ENCODE results near the gene MAP3K5. TPM values are rescaled to one million over a fixed set of nuclear protein-coding genes. Genes with fewer than 3 reads are reported as not detected.
"Not testable (repeated sequence)": the region's sequence is repeated elsewhere in the genome, so short reads cannot be mapped to it uniquely, and the experiment has no call there.

MAP3K5 gene
- total RNA-seq, 1 donor from 2014 or later = 0.02 TPM

- DNase-seq (ENCODE audit: low spot score) = no peak
- Histone ChIP-seq H4K20me1 (ENCODE audit: low read depth) (no peaks in the 10 kb centered on the region), H3F3A (ENCODE audit: low read depth) (no peaks in the 10 kb centered on the region), H3K27me3 (peaks cover 11% of the 10 kb centered on the region), H2AFZ (replicated peaks) (no peak overlapping the region), H3K4me2 (no peak overlapping the region), H3K27ac (no peak overlapping the region), H3K9ac (no peak overlapping the region), H3K4me3 (no peak overlapping the region), H3K4me1 (no peaks in the 10 kb centered on the region), H3K9me3 (ENCODE audit: low read depth) (no peaks in the 10 kb centered on the region), H3K79me2 (ENCODE audit: low read depth) (no peaks in the 10 kb centered on the region), H3K36me3 (no peaks in the 10 kb centered on the region)
- no peaks in the 10 kb centered on the region for H3K4me1 Mint-ChIP-seq
- TF ChIP-seq EZH2 (IDR thresholded peaks at IDR 0.05) (no peak), EZH2phosphoT487 (IDR thresholded peaks at IDR 0.05) (no peak)
- TF ChIP-seq, protein P1, sequence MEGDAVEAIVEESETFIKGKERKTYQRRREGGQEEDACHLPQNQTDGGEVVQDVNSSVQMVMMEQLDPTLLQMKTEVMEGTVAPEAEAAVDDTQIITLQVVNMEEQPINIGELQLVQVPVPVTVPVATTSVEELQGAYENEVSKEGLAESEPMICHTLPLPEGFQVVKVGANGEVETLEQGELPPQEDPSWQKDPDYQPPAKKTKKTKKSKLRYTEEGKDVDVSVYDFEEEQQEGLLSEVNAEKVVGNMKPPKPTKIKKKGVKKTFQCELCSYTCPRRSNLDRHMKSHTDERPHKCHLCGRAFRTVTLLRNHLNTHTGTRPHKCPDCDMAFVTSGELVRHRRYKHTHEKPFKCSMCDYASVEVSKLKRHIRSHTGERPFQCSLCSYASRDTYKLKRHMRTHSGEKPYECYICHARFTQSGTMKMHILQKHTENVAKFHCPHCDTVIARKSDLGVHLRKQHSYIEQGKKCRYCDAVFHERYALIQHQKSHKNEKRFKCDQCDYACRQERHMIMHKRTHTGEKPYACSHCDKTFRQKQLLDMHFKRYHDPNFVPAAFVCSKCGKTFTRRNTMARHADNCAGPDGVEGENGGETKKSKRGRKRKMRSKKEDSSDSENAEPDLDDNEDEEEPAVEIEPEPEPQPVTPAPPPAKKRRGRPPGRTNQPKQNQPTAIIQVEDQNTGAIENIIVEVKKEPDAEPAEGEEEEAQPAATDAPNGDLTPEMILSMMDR (IDR thresholded peaks at IDR 0.05) = no peak
- H3K36me3 Mint-ChIP-seq = no peaks in the 10 kb centered on the region
- H3K9me3 Mint-ChIP-seq = no peaks in the 10 kb centered on the region
- H3K27ac Mint-ChIP-seq = no peak overlapping the region
- H3K4me3 Mint-ChIP-seq = no peak overlapping the region
- no peaks in the 10 kb centered on the region for H3K27me3 Mint-ChIP-seq (ENCODE audit: insufficient read depth, low read depth)
Measured at GRCh38 chr6:136816656-136817055, 24.4 kb upstream of the MAP3K5 start.

DNA sequence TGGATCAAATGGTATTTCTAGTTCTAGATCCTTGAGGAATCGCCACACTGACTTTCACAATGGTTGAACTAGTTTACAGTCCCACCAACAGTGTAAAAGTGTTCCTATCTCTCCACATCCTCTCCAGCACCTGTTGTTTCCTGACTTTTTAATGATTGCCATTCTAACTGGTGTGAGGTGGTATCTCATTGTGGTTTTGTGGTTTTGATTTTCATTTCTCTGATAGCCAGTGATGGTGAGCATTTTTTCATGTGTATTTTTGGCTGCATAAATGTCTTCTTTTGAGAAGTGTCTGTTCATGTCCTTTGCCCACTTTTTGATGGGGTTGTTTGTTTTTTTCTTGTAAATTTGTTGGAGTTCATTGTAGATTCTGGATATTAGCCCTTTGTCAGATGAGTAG, 23.3 kb upstream of the MAP3K5 start:
- not testable (repeated sequence) for H3K4me1 Mint-ChIP-seq, H3K36me3 Mint-ChIP-seq, H3K27ac Mint-ChIP-seq

GRCh38 chr6:136812174-136812573, 19.9 kb upstream of the MAP3K5 start:
- no peak overlapping the region for H3K27ac Mint-ChIP-seq

More for the DNA sequence above, 23.3 kb upstream of the MAP3K5 start:
- H4K20me1 ChIP-seq (ENCODE audit: low read depth); H3K27ac ChIP-seq; H3K36me3 ChIP-seq; H3K9me3 Mint-ChIP-seq; DNase-seq (ENCODE audit: low spot score); H3F3A ChIP-seq (ENCODE audit: low read depth); H3K4me2 ChIP-seq; H3K9ac ChIP-seq; H3K27me3 Mint-ChIP-seq (ENCODE audit: insufficient read depth, low read depth); H3K79me2 ChIP-seq (ENCODE audit: low read depth); H3K4me1 ChIP-seq; H3K4me3 Mint-ChIP-seq; H3K4me3 ChIP-seq; H3K9me3 ChIP-seq (ENCODE audit: low read depth); H2AFZ ChIP-seq (replicated peaks): not testable (repeated sequence)
- H3K27me3 ChIP-seq = peaks cover 11% of the 10 kb centered on the region

GRCh38 chr6:136811272-136811671, 19.0 kb upstream of the MAP3K5 start:
- Mint-ChIP-seq H3K9me3 (no peaks in the 10 kb centered on the region), H3K27me3 (ENCODE audit: insufficient read depth, low read depth) (no peaks in the 10 kb centered on the region), H3K27ac (no peak overlapping the region), H3K4me1 (no peaks in the 10 kb centered on the region), H3K36me3 (no peaks in the 10 kb centered on the region), H3K4me3 (no peak overlapping the region)
- Histone ChIP-seq H2AFZ (replicated peaks) (no peak overlapping the region), H3K9me3 (ENCODE audit: low read depth) (no peaks in the 10 kb centered on the region), H3K4me1 (no peaks in the 10 kb centered on the region), H4K20me1 (ENCODE audit: low read depth) (no peaks in the 10 kb centered on the region), H3K4me2 (no peak overlapping the region), H3K9ac (no peak overlapping the region), H3K4me3 (no peak overlapping the region), H3F3A (ENCODE audit: low read depth) (no peaks in the 10 kb centered on the region), H3K27me3 (no peaks in the 10 kb centered on the region), H3K27ac (no peak overlapping the region), H3K79me2 (ENCODE audit: low read depth) (no peaks in the 10 kb centered on the region), H3K36me3 (no peaks in the 10 kb centered on the region)
- no peak for TF ChIP-seq EZH2phosphoT487 (IDR thresholded peaks at IDR 0.05)
- no peak for TF ChIP-seq EZH2 (IDR thresholded peaks at IDR 0.05)
- DNase-seq (ENCODE audit: low spot score) = no peak

More at GRCh38 chr6:136812174-136812573, 19.9 kb upstream of the MAP3K5 start:
- no peaks in the 10 kb centered on the region for H3K36me3 ChIP-seq
- no peak overlapping the region for H3K9ac ChIP-seq
- H2AFZ ChIP-seq (replicated peaks) = no peak overlapping the region
- Mint-ChIP-seq H3K27me3 (ENCODE audit: insufficient read depth, low read depth) (no peaks in the 10 kb centered on the region), H3K9me3 (no peaks in the 10 kb centered on the region), H3K4me3 (no peak overlapping the region), H3K4me1 (no peaks in the 10 kb centered on the region), H3K36me3 (no peaks in the 10 kb centered on the region)
- no peaks in the 10 kb centered on the region for H3K4me1 ChIP-seq
- no peak overlapping the region for H3K4me2 ChIP-seq
- TF ChIP-seq EZH2phosphoT487 (IDR thresholded peaks at IDR 0.05) (no peak), EZH2 (IDR thresholded peaks at IDR 0.05) (no peak)
- TF ChIP-seq, protein P1 (IDR thresholded peaks at IDR 0.05) = no peak
- no peaks in the 10 kb centered on the region for H3K79me2 ChIP-seq (ENCODE audit: low read depth)
- no peak overlapping the region for H3K4me3 ChIP-seq
- no peak for DNase-seq (ENCODE audit: low spot score)
- no peak overlapping the region for H3K27ac ChIP-seq
- H4K20me1 ChIP-seq (ENCODE audit: low read depth) = no peaks in the 10 kb centered on the region
- no peaks in the 10 kb centered on the region for H3F3A ChIP-seq (ENCODE audit: low read depth)
- H3K9me3 ChIP-seq (ENCODE audit: low read depth) = no peaks in the 10 kb centered on the region
- no peaks in the 10 kb centered on the region for H3K27me3 ChIP-seq
